Skeletal muscle satellite cell (primary cell): ENCODE results near the gene PRRX2.
"Not testable (repeated sequence)": the region's sequence is repeated elsewhere in the genome, so short reads cannot be mapped to it uniquely, and the experiment has no call there.

Experiments
- H3K27me3 ChIP-seq: 2 replicates; pipeline ENCODE4 v1.7.0; 2013; ENCODE audit warnings: low read length; ENCODE audit not compliant: control insufficient read depth, insufficient read depth
- H3K36me3 ChIP-seq: 2 replicates; pipeline ENCODE4 v1.7.0; 2013; ENCODE audit warnings: mild to moderate bottlenecking, control low read depth, low read length; ENCODE audit not compliant: insufficient read depth
- H3K4me1 ChIP-seq: 2 replicates; pipeline ENCODE4 v1.7.0; 2013; ENCODE audit warnings: low read length; ENCODE audit not compliant: control insufficient read depth, insufficient read depth
- H3K4me2 ChIP-seq: 2 replicates; pipeline ENCODE4 v1.7.0; 2013; ENCODE audit warnings: mild to moderate bottlenecking, low read length
- H3K4me3 ChIP-seq: 2 replicates; pipeline ENCODE4 v1.7.0; 2013; ENCODE audit warnings: low read length
- H3K9ac ChIP-seq: 2 replicates; pipeline ENCODE4 v1.7.0; 2013; ENCODE audit warnings: mild to moderate bottlenecking, low read depth, low read length, moderate library complexity
- H3K9me3 ChIP-seq: replicated peaks from 2 replicates; pipeline ENCODE4 v1.7.0; 2013; ENCODE audit warnings: mild to moderate bottlenecking, control low read depth, low read length

PRRX2 gene

DNA sequence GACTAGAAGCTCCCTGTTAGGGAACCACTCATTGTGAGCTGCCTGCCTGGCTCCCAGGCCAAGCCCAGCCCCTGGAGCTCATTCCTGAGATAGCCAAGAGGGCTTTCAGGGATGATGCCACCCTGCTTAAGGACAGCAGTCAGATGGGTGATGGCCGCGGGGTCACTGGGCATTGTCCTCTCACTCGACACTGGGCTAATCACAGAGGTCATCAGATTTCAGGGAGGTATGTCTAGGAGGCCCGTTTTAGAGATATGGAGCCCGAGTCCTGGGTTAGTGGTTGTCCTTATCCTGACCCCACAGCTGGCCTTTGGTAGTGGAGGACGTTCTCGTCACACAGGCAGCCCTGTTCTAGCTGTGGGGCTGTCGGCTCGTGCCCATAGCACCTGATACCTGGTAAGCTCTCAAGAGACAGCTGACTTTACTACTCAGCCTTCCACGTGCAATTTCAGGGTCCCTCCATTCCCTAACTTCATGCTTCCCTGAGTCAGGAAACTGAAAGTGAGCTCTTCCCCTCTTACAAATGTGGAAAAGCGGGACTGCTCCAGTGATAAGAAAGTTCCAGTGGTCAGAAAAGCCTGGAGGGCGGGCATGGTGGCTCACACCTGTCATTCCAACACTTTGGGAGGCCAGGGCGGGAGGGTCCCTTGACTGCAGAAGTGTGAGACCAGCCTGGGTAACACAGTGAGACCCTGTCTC lies 94.5 kb downstream of the PRRX2 start:
- Histone ChIP-seq H3K4me3 (no peak overlapping the region), H3K9me3 (no peaks in the 10 kb centered on the region), H3K4me1 (peaks cover 27% of the 10 kb centered on the region), H3K36me3 (no peaks in the 10 kb centered on the region), H3K4me2 (no peak overlapping the region), H3K9ac (no peak overlapping the region), H3K27me3 (peaks cover 12% of the 10 kb centered on the region)

DNA sequence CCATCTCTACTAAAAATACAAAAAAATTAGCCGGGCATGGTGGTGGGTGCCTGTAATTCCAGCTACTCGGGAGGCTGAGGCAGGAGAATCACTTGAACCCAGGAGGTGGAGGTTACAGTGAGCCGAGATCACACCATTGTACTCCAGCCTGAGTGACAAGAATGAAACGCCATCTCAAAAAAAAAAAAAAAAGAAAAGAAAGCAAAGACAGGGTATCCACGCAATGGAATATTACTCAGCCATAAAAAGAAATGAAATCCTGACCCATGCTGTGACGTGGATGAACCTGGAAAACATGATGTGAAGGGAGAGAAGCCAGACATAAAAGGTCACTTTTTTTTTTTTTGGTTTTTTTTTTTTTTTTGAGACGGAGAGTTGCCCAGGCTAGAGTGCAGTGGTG lies 95.3 kb downstream of the PRRX2 start:
- H3K9me3 ChIP-seq, H3K9ac ChIP-seq, H3K4me2 ChIP-seq, H3K36me3 ChIP-seq, H3K4me3 ChIP-seq, H3K27me3 ChIP-seq: not testable (repeated sequence)
- H3K4me1 ChIP-seq, result peaks cover 27% of the 10 kb centered on the region

DNA sequence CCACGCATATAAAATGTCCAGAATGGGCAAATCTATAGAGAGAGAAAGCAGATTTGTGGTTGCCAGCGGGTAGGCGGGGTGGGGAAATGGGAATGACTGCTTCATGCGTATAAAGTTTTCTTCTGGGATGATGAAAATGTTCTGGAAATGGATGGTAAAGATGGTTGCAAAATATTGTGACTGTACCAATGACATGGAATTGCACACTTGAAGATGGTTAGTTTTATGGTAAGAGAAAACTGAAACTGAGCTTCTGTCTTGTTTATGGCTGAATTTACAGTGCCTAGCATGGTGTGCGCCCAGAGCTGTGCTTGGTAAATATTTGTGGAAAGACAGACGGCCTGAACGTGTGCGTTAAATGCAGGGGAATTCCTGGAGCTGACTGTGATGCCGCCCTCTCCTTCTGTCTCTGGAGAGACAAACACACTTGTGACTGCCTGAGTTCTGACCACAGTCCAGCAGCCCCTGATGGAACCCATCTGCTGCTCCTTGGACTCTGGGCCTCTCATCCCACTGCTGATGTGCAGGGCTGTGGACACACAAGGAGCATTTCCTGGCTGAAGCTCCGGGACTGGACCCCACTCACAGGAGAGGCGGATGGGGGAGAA lies 96.0 kb downstream of the PRRX2 start:
- H3K4me1 ChIP-seq, result peaks cover 27% of the 10 kb centered on the region
- H3K9me3 ChIP-seq, result no peaks in the 10 kb centered on the region
- peak overlapping the region; percentile 13 for H3K4me2 ChIP-seq
- H3K9ac ChIP-seq, result no peak overlapping the region
- H3K27me3 ChIP-seq, result no peaks in the 10 kb centered on the region
- H3K36me3 ChIP-seq, result no peaks in the 10 kb centered on the region
- H3K4me3 ChIP-seq, result no peak overlapping the region

DNA sequence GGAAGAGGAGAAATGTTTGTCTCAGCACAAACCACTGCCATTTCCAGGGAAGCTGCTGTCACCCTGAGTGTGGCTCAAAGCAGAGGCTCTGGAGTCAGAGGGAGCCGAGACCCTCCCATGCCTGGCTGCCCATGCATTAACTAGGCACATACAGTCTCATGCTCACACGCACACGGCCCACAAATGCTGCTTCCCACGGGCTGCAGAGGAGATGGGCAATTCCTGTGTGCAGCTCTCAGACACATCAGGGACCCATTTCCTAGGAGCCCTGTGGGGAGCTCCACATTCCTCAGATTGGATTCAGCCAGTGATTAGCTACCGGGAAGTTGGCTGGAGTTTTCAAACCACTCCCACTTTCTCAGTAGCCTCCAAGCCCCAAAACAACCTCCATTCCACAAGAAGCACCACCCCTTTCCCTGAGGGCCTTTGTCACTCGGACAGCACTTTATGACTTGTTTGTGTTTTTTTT lies 96.5 kb downstream of the PRRX2 start:
- no peak overlapping the region for H3K9ac ChIP-seq

DNA sequence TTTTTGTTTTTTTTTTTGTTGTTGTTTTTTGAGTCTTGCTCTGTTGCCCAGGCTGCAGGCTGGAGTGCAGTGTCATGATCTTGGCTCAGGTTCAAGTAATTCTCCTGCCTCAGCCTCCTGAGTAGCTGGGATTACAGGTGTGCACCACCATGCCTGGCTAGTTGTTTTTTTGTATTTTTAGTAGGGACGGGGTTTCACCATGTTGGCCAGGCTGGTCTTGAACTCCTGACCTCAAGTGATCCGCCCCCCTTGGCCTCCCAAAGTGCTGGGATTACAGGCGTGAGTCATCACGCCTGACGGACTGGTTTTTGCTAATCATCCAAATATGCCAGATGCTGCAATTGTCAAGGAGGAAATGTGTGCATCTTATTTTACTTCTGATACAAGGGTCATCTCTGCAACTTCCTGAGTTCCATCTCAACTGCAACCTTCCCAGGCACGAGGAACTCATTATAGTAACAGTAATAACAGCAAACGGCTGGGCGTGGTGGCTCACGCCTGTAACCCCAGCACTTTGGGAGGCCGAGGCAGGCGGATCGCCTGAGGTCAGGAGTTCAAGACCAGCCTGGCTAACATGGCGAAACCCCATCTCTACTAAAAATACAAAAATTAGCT lies 97.0 kb downstream of the PRRX2 start:
- Histone ChIP-seq H3K4me1 (peaks cover 27% of the 10 kb centered on the region), H3K9ac (peak overlapping the region; percentile 20), H3K4me2 (peak overlapping the region; percentile 27)
- not testable (repeated sequence) for H3K9me3 ChIP-seq, H3K4me3 ChIP-seq, H3K36me3 ChIP-seq, H3K27me3 ChIP-seq

More for the DNA sequence above, 96.5 kb downstream of the PRRX2 start:
- Histone ChIP-seq H3K9me3 (no peaks in the 10 kb centered on the region), H3K36me3 (no peaks in the 10 kb centered on the region), H3K27me3 (peaks cover 2% of the 10 kb centered on the region), H3K4me3 (no peak overlapping the region), H3K4me2 (peak overlapping the region; percentile 15), H3K4me1 (peaks cover 27% of the 10 kb centered on the region)

DNA sequence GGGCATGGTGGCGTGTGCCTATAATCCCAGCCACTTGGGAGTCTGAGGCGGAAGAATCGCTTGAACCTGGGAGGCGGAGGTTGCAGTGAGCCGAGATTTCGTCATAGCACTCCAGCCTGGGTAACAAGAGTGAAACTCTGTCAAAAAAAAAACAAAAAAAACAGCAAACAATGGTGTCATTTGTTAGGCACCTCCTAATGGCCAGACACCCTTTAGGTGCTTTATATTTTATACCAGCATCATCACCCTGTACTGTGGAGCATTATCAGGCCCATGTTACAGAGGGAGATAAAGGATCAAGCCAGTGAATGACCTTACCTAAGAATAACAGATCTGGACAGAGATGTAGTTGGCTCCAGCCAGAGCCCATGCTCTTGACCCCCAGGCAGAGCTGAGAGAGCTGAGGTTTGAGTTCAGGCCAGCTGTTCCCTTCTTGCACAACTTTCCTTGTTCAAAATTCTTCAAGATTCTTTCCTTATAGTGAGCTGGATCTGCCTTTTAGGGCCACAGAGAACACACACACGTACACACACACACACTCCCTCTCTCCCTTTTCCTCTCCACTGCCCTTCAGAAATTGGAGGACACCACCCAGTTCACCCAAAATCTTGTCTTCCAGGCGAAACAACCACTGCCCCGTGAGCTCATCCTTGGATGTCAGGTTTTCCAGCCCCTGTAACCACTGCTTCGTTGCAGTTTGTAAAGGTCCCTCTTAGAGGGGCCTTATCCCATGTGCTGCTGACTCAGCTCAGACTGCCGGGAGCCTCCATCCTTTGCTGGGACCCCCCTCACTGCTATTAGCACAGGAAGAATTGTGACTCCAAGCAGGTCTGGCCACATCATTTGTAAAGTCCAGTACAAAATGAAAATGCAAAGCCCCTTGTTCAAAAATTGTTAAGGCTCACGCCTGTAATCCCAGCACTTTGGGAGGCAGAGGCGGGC lies 97.8 kb downstream of the PRRX2 start:
- no peaks in the 10 kb centered on the region for H3K9me3 ChIP-seq
- H3K36me3 ChIP-seq, result no peaks in the 10 kb centered on the region
- peak overlapping the region; percentile 27 for H3K4me2 ChIP-seq
- H3K9ac ChIP-seq, result peak overlapping the region; percentile 20
- peaks cover 4% of the 10 kb centered on the region for H3K27me3 ChIP-seq
- H3K4me3 ChIP-seq, result no peak overlapping the region
- H3K4me1 ChIP-seq, result peaks cover 27% of the 10 kb centered on the region

DNA sequence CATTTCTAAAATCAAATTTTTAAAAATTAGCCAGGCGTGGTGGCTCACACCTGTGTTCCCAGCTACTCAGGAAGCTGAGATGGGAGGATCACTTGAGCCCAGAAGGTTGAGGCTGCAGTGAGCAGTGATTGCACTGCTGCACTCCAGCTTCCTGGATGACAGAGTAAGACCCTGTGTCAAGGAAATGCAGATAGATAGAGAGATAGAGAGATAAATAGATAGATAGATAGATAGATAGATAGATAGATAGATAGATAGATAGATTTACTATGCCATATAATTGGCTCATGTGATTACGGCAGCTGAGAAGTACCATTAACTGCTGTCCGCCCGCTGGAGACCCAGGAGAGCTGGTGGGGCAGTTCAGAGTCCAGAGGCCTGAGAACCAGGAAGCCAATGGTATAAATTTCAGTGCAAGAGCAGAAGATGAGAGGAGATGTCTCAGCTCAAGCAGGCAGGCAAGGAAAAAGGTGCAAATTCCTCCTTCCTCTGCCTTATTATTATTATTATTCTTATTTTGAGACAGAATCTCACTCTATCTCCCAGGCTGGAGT lies 100.4 kb downstream of the PRRX2 start:
- Histone ChIP-seq H3K27me3 (peaks cover 9% of the 10 kb centered on the region), H3K9ac (no peak overlapping the region), H3K4me1 (peaks cover 27% of the 10 kb centered on the region), H3K4me3 (no peak overlapping the region), H3K4me2 (no peak overlapping the region), H3K36me3 (no peaks in the 10 kb centered on the region), H3K9me3 (no peaks in the 10 kb centered on the region)

DNA sequence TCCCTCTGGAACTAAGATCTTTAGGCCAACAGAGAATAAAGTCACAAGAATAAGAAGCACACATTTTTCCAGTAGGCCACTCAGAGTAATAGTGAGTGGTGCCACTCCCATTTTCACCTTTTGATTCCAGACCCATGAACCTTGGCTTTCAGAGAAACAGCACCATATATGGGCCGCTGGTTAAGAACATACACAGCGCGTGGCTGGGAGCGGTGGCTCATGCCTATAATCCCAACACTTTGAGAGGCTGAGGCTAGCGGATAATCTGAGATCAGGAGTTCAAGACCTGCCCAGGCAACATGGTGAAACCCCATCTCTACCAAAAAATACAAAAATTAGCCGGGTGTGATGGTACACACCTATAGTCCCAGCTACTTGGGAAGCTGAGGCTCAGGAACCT lies 103.0 kb downstream of the PRRX2 start:
- H3K4me1 ChIP-seq, result peaks cover 5% of the 10 kb centered on the region
- H3K4me3 ChIP-seq, result no peak overlapping the region

DNA sequence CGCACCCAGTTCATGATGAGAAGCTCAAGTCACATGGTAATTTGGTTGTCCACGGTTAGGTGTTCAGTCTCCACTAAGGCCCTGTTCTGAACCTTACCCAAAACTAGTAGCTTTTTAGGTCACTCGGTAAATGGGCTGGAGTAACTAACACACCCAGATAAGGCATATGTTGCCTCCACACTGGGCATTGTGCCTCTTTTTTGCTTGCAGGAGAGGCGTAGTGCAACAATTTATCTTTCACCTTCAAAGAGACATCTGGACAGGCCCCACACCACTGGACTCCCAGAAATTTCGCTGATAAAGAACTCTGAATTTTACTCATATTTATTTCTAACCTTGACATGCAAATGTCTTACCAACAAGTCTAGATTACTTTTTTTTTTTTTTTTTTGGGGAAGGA lies 104.2 kb downstream of the PRRX2 start:
- H3K27me3 ChIP-seq, result peaks cover 10% of the 10 kb centered on the region
- H3K36me3 ChIP-seq, result no peaks in the 10 kb centered on the region
- no peak overlapping the region for H3K4me2 ChIP-seq
- H3K9me3 ChIP-seq, result no peaks in the 10 kb centered on the region
- H3K9ac ChIP-seq, result no peak overlapping the region
- H3K4me3 ChIP-seq, result no peak overlapping the region
- peaks cover 7% of the 10 kb centered on the region for H3K4me1 ChIP-seq

More for the DNA sequence above, 103.0 kb downstream of the PRRX2 start:
- no peak overlapping the region for H3K4me2 ChIP-seq
- H3K36me3 ChIP-seq, result no peaks in the 10 kb centered on the region
- H3K9ac ChIP-seq, result no peak overlapping the region
- no peaks in the 10 kb centered on the region for H3K9me3 ChIP-seq
- peaks cover 10% of the 10 kb centered on the region for H3K27me3 ChIP-seq

GRCh38 chr9:129770741-129771140 lies 105.3 kb downstream of the PRRX2 start:
- H3K27me3 ChIP-seq, result peaks cover 10% of the 10 kb centered on the region
- no peak overlapping the region for H3K4me3 ChIP-seq
- no peaks in the 10 kb centered on the region for H3K9me3 ChIP-seq
- no peak overlapping the region for H3K4me2 ChIP-seq
- no peaks in the 10 kb centered on the region for H3K36me3 ChIP-seq
- no peak overlapping the region for H3K9ac ChIP-seq
- H3K4me1 ChIP-seq, result peaks cover 7% of the 10 kb centered on the region
